Thoracic aorta (tissue), 2 donors: ENCODE data around the gene MON2. TPM values are rescaled to one million over a fixed set of nuclear protein-coding genes. Genes with fewer than 3 reads are reported as not detected.

Experiments used
- ATAC-seq: fragments of 150-250 bp; one replicate; pipeline ENCODE4 v1.8.0; 2017; ENCODE audit warnings: low read depth; ENCODE audit not compliant: insufficient number of reproducible peaks, low FRiP score
- DNase-seq: peaks from one replicate; pipeline ENCODE4 v3.0.0-alpha.2; 2020; ENCODE audit warnings: low spot score
- H3K27ac ChIP-seq, 2 donors: fragments of 200-600 bp; sonication (generic); 1 replicate in 1 of 2; 2 replicates in 1 of 2; pipeline ENCODE4 v1.5.1; 2016; ENCODE audit warnings: mild to moderate bottlenecking in 2 of 2, moderate library complexity in 2 of 2
- H3K27me3 ChIP-seq: fragments of 200-600 bp; sonication (generic); replicated peaks from 2 replicates; pipeline ENCODE4 v1.6.0; 2016; ENCODE audit warnings: mild to moderate bottlenecking; ENCODE audit not compliant: insufficient read depth
- H3K36me3 ChIP-seq: fragments of 200-600 bp; sonication (generic); one replicate; pipeline ENCODE4 v1.5.1; 2016
- H3K4me1 ChIP-seq, 2 donors: fragments of 200-600 bp; sonication (generic); 1 replicate in 1 of 2; 2 replicates in 1 of 2; pipeline versions ENCODE4 v1.5.1 to v1.6.0; 2016; ENCODE audit warnings: low read depth in 2 of 2, mild to moderate bottlenecking in 1 of 2; ENCODE audit not compliant: control insufficient read depth in 1 of 2
- H3K4me3 ChIP-seq: fragments of 200-600 bp; sonication (generic); 2 replicates; pipeline ENCODE4 v1.5.1; 2016; ENCODE audit warnings: mild to moderate bottlenecking
- H3K9me3 ChIP-seq: fragments of 200-600 bp; sonication (generic); 2 replicates; pipeline ENCODE4 v1.5.1; 2016
- total RNA-seq, 2 donors: library from RNA; depleted of rRNA; stranded (reverse); fragments of >200 nt; gene quantifications; one replicate each; pipeline versions ENCODE4 v1.1.0 to v1.2.3, GENCODE V29; 2016
- TF ChIP-seq, protein P1 (sequence below): fragments of 200-600 bp; sonication (generic); IDR thresholded peaks from one replicate; pipeline ENCODE4 v1.5.1; 2019; ENCODE audit warnings: antibody characterized with exemption

Gene MON2
- total RNA-seq, 2 donors from 2014 or later = 73.0 to 154 TPM

DNA sequence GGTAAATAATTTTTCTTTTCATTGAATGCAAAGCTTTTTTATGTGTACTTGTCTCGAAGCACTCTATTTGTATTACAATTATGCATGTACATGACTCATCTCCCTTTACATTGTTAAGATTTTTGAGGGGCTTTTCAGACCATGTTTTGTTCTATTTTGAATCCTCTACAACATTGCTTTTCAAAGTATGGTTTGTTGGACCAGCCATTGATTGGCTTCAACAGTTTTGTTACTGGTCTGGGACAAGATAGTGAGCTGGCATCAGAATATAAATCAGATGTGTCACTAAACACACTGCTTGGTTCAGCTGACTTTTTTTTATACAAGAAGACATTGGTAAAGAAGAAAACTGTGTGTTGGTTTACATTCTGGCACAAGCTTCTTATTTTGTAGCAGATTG is 122.3 kb downstream of the MON2 start:
- H3K4me3 ChIP-seq = no peak overlapping the region
- TF ChIP-seq, protein P1, sequence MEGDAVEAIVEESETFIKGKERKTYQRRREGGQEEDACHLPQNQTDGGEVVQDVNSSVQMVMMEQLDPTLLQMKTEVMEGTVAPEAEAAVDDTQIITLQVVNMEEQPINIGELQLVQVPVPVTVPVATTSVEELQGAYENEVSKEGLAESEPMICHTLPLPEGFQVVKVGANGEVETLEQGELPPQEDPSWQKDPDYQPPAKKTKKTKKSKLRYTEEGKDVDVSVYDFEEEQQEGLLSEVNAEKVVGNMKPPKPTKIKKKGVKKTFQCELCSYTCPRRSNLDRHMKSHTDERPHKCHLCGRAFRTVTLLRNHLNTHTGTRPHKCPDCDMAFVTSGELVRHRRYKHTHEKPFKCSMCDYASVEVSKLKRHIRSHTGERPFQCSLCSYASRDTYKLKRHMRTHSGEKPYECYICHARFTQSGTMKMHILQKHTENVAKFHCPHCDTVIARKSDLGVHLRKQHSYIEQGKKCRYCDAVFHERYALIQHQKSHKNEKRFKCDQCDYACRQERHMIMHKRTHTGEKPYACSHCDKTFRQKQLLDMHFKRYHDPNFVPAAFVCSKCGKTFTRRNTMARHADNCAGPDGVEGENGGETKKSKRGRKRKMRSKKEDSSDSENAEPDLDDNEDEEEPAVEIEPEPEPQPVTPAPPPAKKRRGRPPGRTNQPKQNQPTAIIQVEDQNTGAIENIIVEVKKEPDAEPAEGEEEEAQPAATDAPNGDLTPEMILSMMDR = no peak
- no peak overlapping the region for H3K27ac ChIP-seq
- H3K36me3 ChIP-seq = peaks cover 7% of the 10 kb centered on the region
- no peaks in the 10 kb centered on the region for H3K27me3 ChIP-seq
- no peak for DNase-seq
- no peaks in the 10 kb centered on the region for H3K4me1 ChIP-seq
- no peaks in the 10 kb centered on the region for H3K9me3 ChIP-seq
- no peak for ATAC-seq

GRCh38 chr12:62597253-62597652 is 130.6 kb downstream of the MON2 start:
- no peaks in the 10 kb centered on the region for H3K36me3 ChIP-seq
- DNase-seq = no peak
- no peak overlapping the region for H3K27ac ChIP-seq
- TF ChIP-seq, protein P1 = no peak
- peaks cover 0 to 9% of the 10 kb centered on the region in 2 donors for H3K4me1 ChIP-seq
- no peak for ATAC-seq
- H3K4me3 ChIP-seq = no peak overlapping the region
- H3K27me3 ChIP-seq = no peaks in the 10 kb centered on the region
- no peaks in the 10 kb centered on the region for H3K9me3 ChIP-seq

DNA sequence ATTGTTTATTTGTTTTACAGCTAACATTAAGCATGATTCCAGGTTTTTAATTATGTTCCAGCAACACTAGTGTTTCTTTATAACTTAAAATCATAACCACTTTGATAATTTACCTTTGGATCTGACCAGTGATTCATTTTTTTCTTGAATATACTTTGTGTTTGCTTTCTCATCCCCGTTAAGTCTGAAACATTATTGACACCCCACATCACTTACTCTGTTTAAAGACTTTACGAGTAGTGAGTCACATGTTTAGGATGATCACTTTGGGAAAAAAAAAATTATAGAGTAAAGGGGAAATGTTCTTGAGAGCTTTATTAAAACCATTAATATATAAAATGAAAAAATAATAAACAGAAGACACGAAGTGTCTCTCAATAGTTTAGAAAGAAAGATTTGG is 132.2 kb downstream of the MON2 start:
- no peak for DNase-seq
- TF ChIP-seq, protein P1 = no peak

DNA sequence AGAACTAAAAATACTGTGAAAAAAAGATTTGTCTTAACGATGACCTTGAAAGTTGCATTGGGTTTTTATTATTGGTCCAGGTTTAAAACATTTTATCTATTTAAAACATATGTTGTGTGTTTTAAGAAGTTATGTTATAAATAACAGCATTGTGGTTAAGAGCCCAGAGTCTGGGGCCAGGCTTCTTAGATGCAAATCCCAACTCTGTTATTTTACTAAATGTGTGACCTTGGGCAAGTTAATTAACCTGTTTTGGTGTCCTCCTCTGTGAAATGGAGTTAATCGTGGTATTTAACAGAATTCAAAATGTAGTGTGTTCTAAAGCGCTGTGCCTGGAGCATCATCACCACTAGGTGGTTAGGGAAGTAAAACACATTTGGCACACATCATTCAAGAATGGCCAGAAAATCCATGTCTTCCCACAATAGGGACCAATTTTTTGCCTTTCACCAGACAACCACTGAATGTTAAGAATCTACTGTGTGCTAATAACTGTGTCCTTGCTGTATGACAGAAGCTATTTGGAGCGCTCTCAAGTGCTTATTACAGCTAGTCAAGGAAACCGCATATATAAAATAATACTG is 133.3 kb downstream of the MON2 start:
- no peak overlapping the region for H3K27ac ChIP-seq
- DNase-seq = no peak
- TF ChIP-seq, protein P1 = no peak
- no peaks in the 10 kb centered on the region for H3K36me3 ChIP-seq
- H3K4me1 ChIP-seq = peaks cover under 1 to 9% of the 10 kb centered on the region in 2 donors
- no peaks in the 10 kb centered on the region for H3K27me3 ChIP-seq
- H3K4me3 ChIP-seq = no peak overlapping the region
- no peaks in the 10 kb centered on the region for H3K9me3 ChIP-seq
- no peak for ATAC-seq

More for the DNA sequence above, 132.2 kb downstream of the MON2 start:
- no peak for ATAC-seq
- no peak overlapping the region for H3K4me3 ChIP-seq
- H3K4me1 ChIP-seq = peaks cover 0 to 9% of the 10 kb centered on the region in 2 donors
- H3K27ac ChIP-seq = no peak overlapping the region
- H3K27me3 ChIP-seq = no peaks in the 10 kb centered on the region
- H3K9me3 ChIP-seq = no peaks in the 10 kb centered on the region
- H3K36me3 ChIP-seq = no peaks in the 10 kb centered on the region

GRCh38 chr12:62601765-62602164 is 135.1 kb downstream of the MON2 start:
- Histone ChIP-seq H3K4me1 (peaks cover 9 to 21% of the 10 kb centered on the region in 2 donors), H3K36me3 (no peaks in the 10 kb centered on the region), H3K9me3 (no peaks in the 10 kb centered on the region), H3K27me3 (no peaks in the 10 kb centered on the region), H3K27ac (peak overlapping the region; percentile 98), H3K4me3 (peak overlapping the region; percentile 95)
- TF ChIP-seq, protein P1 = no peak
- no peak for ATAC-seq
- no peak for DNase-seq
